Measurements from ENCODE around the gene FOXP1. TPM values are rescaled to one million over a fixed set of nuclear protein-coding genes. Genes with fewer than 3 reads are reported as not detected.

The FOXP1 gene
- total and polyA plus RNA-seq, 3 donors from 2014 or later: 37.8 to 105 (median 75.9) TPM

- H3K9me3 ChIP-seq: no peaks in the 10 kb centered on the region
- H3K27me3 ChIP-seq: no peaks in the 10 kb centered on the region
- no peaks in the 10 kb centered on the region for H3K36me3 ChIP-seq (ENCODE audit: low read depth, missing control alignments)
- 73 to 79% methylated on average over 3 of the region's 3 CpGs for WGBS, 2 donors
- H3K4me1 ChIP-seq: no peaks in the 10 kb centered on the region
- peak overlapping the region; percentile 3 to 28 for H3K27ac ChIP-seq
- no peak for DNase-seq
- H3K4me3 ChIP-seq: no peak overlapping the region
- TF ChIP-seq POLR2A (IDR thresholded peaks at IDR 0.05): no peak
- TF ChIP-seq CTCF (IDR thresholded peaks at IDR 0.05): no peak
- intact Hi-C loops (cut with DNase I; ENCODE audit: low total_unique reads): no loop called here
These were observed 461.9 kb downstream of the FOXP1 start for GRCh38 chr3:71121429-71122167.

GRCh38 chr3:71120012-71120411 is 463.5 kb downstream of the FOXP1 start:
- intact Hi-C loops (cut with DNase I; ENCODE audit: low total_unique reads): no loop called here
- no peak for TF ChIP-seq CTCF (IDR thresholded peaks at IDR 0.05)
- no peak for TF ChIP-seq POLR2A (IDR thresholded peaks at IDR 0.05)
- DNase-seq: no peak
- no peaks in the 10 kb centered on the region for H3K27me3 ChIP-seq
- no peak overlapping the region for H3K27ac ChIP-seq
- no peaks in the 10 kb centered on the region for H3K9me3 ChIP-seq
- H3K4me1 ChIP-seq: no peaks in the 10 kb centered on the region
- H3K36me3 ChIP-seq (ENCODE audit: low read depth, missing control alignments): no peaks in the 10 kb centered on the region
- no peak overlapping the region for H3K4me3 ChIP-seq

GRCh38 chr3:71119171-71119570 is 464.4 kb downstream of the FOXP1 start:
- H3K27ac ChIP-seq: no peak overlapping the region
- no peaks in the 10 kb centered on the region for H3K9me3 ChIP-seq
- WGBS, 2 donors: 70 to 77% methylated on average over 2 of the region's 2 CpGs
- H3K36me3 ChIP-seq (ENCODE audit: low read depth, missing control alignments): no peaks in the 10 kb centered on the region
- no peaks in the 10 kb centered on the region for H3K4me1 ChIP-seq
- no peak for DNase-seq
- TF ChIP-seq POLR2A (IDR thresholded peaks at IDR 0.05) (no peak), CTCF (IDR thresholded peaks at IDR 0.05) (no peak)
- H3K27me3 ChIP-seq: no peaks in the 10 kb centered on the region
- H3K4me3 ChIP-seq: no peak overlapping the region
- intact Hi-C loops (cut with DNase I; ENCODE audit: low total_unique reads): no loop called here

- WGBS, 2 donors: 92 to 95% methylated on average over 4 of the region's 4 CpGs
- Histone ChIP-seq H3K4me3 (no peak overlapping the region), H3K27ac (no peak overlapping the region), H3K9me3 (no peaks in the 10 kb centered on the region), H3K4me1 (no peaks in the 10 kb centered on the region), H3K36me3 (ENCODE audit: low read depth, missing control alignments) (no peaks in the 10 kb centered on the region), H3K27me3 (no peaks in the 10 kb centered on the region)
- intact Hi-C loops (cut with DNase I; ENCODE audit: low total_unique reads): no loop called here
- no peak for DNase-seq
- TF ChIP-seq CTCF (IDR thresholded peaks at IDR 0.05) (no peak), POLR2A (IDR thresholded peaks at IDR 0.05) (no peak)
These were observed 465.1 kb downstream of the FOXP1 start for GRCh38 chr3:71118436-71118835.
